PC-9 (cell line): ENCODE measurements around the gene IER3. TPM values are rescaled to one million over a fixed set of nuclear protein-coding genes. Genes with fewer than 3 reads are reported as not detected.

ENCODE experiments used
- BruUV-seq: library from RNA; stranded (reverse); fragments of 400-500 nt; replicated peaks from 2 replicates; lab custom pipeline; 2021; lab: Mats Ljungman, UMichigan
- CTCF ChIA-PET: fragments of 300-600 bp; sonication (Branson Sonifier 250); formaldehyde crosslinking; loops from one replicate; lab custom pipeline; 2022; ENCODE audit warnings: antibody characterized with exemption; lab: Charles Lee
- POLR2A ChIA-PET: fragments of 300-600 bp; sonication (Branson Sonifier 250); formaldehyde crosslinking; loops from one replicate; lab custom pipeline; 2022; ENCODE audit warnings: antibody characterized with exemption; ENCODE audit not compliant: unreplicated experiment; lab: Charles Lee
- DNase-seq, 2 experiments: peaks; one replicate each; pipeline versions ENCODE4 v3.0.0 to v3.0.0-alpha.2; 2015 to 2022; ENCODE audit warnings: mixed read lengths in 1 of 2
- H2AFZ ChIP-seq: fragments of 200-600 bp; sonication (generic); 2 replicates; pipeline ENCODE4 v1.8.1; 2017; ENCODE audit warnings: antibody characterized with exemption
- H3F3A ChIP-seq: fragments of 200-600 bp; sonication (generic); 2 replicates; pipeline ENCODE4 v1.8.1; 2017; ENCODE audit warnings: antibody characterized with exemption, mild to moderate bottlenecking, low read depth; ENCODE audit not compliant: insufficient read depth
- H3K27ac ChIP-seq: fragments of 200-600 bp; sonication (generic); 2 replicates; pipeline ENCODE4 v1.6.1; 2016; ENCODE audit warnings: mixed run types
- H3K27me3 ChIP-seq: fragments of 200-600 bp; sonication (generic); 2 replicates; pipeline ENCODE4 v1.6.1; 2016; ENCODE audit warnings: low read depth, mixed run types; ENCODE audit not compliant: insufficient read depth
- H3K36me3 ChIP-seq: fragments of 200-600 bp; sonication (generic); 2 replicates; pipeline ENCODE4 v1.6.1; 2016; ENCODE audit warnings: low read depth, mixed run types
- H3K4me1 ChIP-seq: fragments of 200-600 bp; sonication (generic); replicated peaks from 2 replicates; pipeline ENCODE4 v1.6.1; 2016; ENCODE audit warnings: mixed run types; ENCODE audit not compliant: insufficient read depth
- H3K4me2 ChIP-seq: fragments of 200-600 bp; sonication (generic); 2 replicates; pipeline ENCODE4 v1.6.1; 2017; ENCODE audit warnings: mixed run types
- H3K4me3 ChIP-seq: fragments of 200-600 bp; sonication (generic); 2 replicates; pipeline ENCODE4 v1.6.1; 2016; ENCODE audit warnings: mixed run types
- H3K79me2 ChIP-seq: fragments of 200-600 bp; sonication (generic); 2 replicates; pipeline ENCODE4 v1.6.1; 2017; ENCODE audit warnings: low read depth, mixed run types
- H3K9me2 ChIP-seq: fragments of 200-600 bp; sonication (generic); 2 replicates; pipeline ENCODE4 v1.8.1; 2017; ENCODE audit warnings: mild to moderate bottlenecking; ENCODE audit not compliant: insufficient read depth
- H3K9me3 ChIP-seq: fragments of 200-600 bp; sonication (generic); 2 replicates; pipeline ENCODE4 v1.8.1; 2016; ENCODE audit warnings: low read depth; ENCODE audit not compliant: insufficient read depth
- H4K20me1 ChIP-seq: fragments of 200-600 bp; sonication (generic); 2 replicates; pipeline ENCODE4 v1.8.1; 2017; ENCODE audit not compliant: insufficient read depth
- CTCF ChIP-seq: fragments of 200-600 bp; sonication (generic); conservative IDR thresholded peaks from 2 replicates; pipeline ENCODE4 v1.6.1; 2017; ENCODE audit warnings: mixed run types, antibody characterized with exemption, mild to moderate bottlenecking, moderate library complexity
- EZH2 ChIP-seq: fragments of 200-600 bp; sonication (generic); IDR thresholded peaks from 2 replicates; pipeline ENCODE4 v1.8.0; 2017; ENCODE audit warnings: antibody characterized with exemption, low read depth
- intact Hi-C: fragments of 100-400 bp; cut with micrococcal nuclease; formaldehyde crosslinking; loops from one replicate; pipeline ENCODE4 v1.10.0; 2022; ENCODE audit not compliant: unreplicated experiment
- total RNA-seq: library from RNA; stranded (reverse); gene quantifications from 2 replicates; pipeline ENCODE4 v1.2.3, GENCODE V29; 2021

The IER3 gene
- total RNA-seq, 1 experiment from 2014 or later, result 117 TPM

DNA sequence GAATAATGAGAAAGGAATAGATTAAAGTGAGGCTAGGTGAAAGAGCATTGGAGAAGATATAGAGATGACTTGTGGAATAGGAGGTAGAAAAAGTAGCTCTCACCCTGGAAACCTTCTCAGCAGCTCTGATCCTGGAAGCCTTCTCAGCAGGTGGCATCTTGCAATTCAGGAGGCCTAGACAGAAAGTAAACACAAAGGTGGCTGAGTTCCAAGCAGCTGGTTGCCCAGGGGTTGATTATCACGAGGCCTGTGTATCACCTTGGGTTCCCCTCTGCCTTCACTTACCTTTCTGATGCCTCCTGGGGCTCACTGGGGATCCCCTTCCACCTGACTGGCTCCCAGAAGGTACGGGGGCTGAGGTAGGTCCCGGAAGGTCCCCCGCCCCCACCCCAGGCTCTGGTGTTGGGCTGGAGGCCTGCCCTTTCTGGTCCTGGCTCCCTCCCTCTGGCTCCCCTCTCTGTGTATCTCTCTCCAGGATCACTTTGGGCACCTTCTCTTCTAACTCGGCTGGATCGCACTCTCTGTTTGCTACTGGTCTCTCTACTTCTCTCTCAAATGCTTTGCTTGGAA, 37.0 kb downstream of the IER3 start:
- no TSS peak for BruUV-seq
- Histone ChIP-seq H4K20me1 (no peaks in the 10 kb centered on the region), H3F3A (peaks cover 13% of the 10 kb centered on the region; the same call in 1 of the 2 replicates), H2AFZ (no peak overlapping the region), H3K9me2 (peaks cover 3% of the 10 kb centered on the region; the same call in 1 of the 2 replicates), H3K27ac (no peak overlapping the region), H3K4me2 (peak overlapping the region; percentile 27; the same call in 1 of the 2 replicates), H3K9me3 (no peaks in the 10 kb centered on the region), H3K27me3 (no peaks in the 10 kb centered on the region), H3K4me1 (peaks cover 12% of the 10 kb centered on the region), H3K4me3 (no peak overlapping the region), H3K36me3 (no peaks in the 10 kb centered on the region), H3K79me2 (no peaks in the 10 kb centered on the region)
- intact Hi-C loops, result no loop called here
- no peak for TF ChIP-seq CTCF
- no peak for TF ChIP-seq EZH2
- ChIA-PET CTCF (no interaction called here), POLR2A (no interaction called here)
- DNase-seq, result peak; percentile 53 to 56

DNA sequence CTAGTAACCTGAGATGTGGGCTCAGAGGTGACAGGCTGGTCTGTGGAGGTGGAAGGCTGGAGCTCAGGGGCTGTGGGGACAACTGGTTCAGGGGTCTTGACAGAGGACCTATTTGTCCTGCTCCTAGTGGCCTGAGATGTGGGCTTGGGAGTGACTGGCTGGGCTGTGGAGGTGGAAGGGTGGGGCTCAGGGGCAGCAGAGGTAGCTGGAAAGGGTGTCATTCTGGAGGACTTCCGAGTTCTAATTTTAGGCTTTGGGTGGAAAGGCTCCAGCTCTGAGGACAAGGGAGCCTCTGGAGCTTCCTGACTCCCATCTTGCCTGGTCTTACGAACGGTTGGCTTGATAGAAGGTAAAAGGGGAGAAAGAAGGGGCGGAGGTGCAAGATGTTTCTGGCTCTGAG, 38.7 kb downstream of the IER3 start:
- H3K36me3 ChIP-seq, result no peaks in the 10 kb centered on the region
- TF ChIP-seq CTCF (no peak), EZH2 (no peak)

DNA sequence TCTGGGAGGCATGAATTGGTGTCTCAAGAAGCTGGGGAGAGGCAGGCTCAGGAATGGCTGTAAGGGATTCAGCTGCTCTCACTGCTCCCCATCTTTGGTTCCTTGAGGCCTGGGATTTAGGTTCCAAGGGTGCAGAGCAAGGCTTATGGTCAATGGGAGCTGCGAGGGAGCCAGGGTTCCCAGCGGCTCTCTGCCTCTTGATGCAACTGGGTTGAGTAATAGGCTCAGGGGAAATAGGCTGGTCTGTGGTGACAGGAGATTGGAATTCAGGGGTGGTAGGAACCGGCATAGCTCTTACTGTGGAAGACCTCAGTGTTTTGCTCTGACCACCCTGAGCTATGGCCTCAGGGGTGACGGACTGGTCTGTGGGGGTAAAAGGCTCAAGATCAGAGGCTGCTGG, 40.5 kb downstream of the IER3 start:
- H3K4me1 ChIP-seq, result peaks cover 12% of the 10 kb centered on the region
- no peaks in the 10 kb centered on the region for H3K36me3 ChIP-seq
- ChIA-PET POLR2A (no interaction called here), CTCF (no interaction called here)
- H3K9me2 ChIP-seq, result no peaks in the 10 kb centered on the region
- no peak for DNase-seq
- H2AFZ ChIP-seq, result no peak overlapping the region
- no peak overlapping the region for H3K27ac ChIP-seq
- no TSS peak for BruUV-seq
- no peak overlapping the region for H3K4me3 ChIP-seq
- H4K20me1 ChIP-seq, result no peaks in the 10 kb centered on the region
- no peaks in the 10 kb centered on the region for H3K27me3 ChIP-seq
- H3F3A ChIP-seq, result peaks cover 14% of the 10 kb centered on the region; the same call in 1 of the 2 replicates
- intact Hi-C loops, result no loop called here
- H3K9me3 ChIP-seq, result no peaks in the 10 kb centered on the region
- no peak overlapping the region for H3K4me2 ChIP-seq
- no peak for TF ChIP-seq CTCF
- TF ChIP-seq EZH2, result no peak
- no peaks in the 10 kb centered on the region for H3K79me2 ChIP-seq

More for the DNA sequence above, 38.7 kb downstream of the IER3 start:
- Histone ChIP-seq H3K79me2 (no peaks in the 10 kb centered on the region), H3K9me3 (no peaks in the 10 kb centered on the region), H3F3A (peaks cover 14% of the 10 kb centered on the region; the same call in 1 of the 2 replicates), H4K20me1 (no peaks in the 10 kb centered on the region), H3K9me2 (peaks cover 3% of the 10 kb centered on the region; the same call in 1 of the 2 replicates), H3K27ac (no peak overlapping the region), H3K4me3 (no peak overlapping the region), H2AFZ (no peak overlapping the region), H3K4me1 (peaks cover 12% of the 10 kb centered on the region), H3K27me3 (no peaks in the 10 kb centered on the region), H3K4me2 (no peak overlapping the region)
- BruUV-seq, result no TSS peak
- DNase-seq, result no peak
- POLR2A ChIA-PET, result no interaction called here
- intact Hi-C loops, result no loop called here
- CTCF ChIA-PET, result interaction anchor here (0.7 kb wide), 2 partner anchors 10 to 11 kb away, joined by 3 to 4 read pairs; partner anchors contain the start of gene MDC1
